NCI-H2107 (cell line): ENCODE data around the gene MARF1.
"Not testable (repeated sequence)": the region's sequence is repeated elsewhere in the genome, so short reads cannot be mapped to it uniquely, and the experiment has no call there.

Source experiments
- DNase-seq: peaks from one replicate; lab custom pipeline; 2025; lab: John Stamatoyannopoulos, UW

Gene MARF1

DNA sequence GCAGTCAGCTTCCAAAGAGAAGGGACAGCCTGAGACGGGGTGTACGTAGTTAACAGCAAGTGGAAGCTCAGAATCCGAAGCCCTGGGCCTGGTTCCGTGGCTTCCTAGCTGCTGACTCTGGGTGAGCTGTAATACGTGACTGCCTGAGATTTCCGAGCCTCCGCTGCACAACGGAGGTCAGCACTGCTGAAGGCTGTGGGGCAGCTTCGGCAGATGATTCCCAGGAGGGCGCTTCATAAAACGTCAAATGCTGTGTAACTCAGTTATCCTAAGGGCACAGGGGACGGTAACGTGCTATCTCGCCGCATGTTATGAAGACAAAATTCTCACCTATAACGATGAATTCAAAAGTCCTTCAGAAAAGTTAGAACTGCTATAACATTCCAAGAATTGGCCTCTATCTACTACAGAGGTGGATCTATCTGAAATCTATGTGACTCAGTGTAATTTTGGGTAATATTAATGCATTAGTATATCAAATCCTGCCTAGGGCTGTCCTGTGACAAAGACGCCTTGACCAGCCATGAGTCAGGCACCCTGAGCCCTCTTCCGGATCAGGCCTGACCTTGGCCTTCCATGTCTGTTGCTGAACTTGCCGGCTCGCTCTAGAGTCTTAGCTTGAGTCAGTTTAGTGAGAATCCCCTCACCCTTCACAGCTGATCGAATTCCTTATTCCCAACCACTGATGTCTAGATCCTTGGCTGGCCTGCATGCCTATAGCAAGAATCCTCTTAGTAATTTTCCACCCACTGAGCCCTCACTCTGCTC, 43.5 kb downstream of the MARF1 start:
- DNase-seq = no peak

DNA sequence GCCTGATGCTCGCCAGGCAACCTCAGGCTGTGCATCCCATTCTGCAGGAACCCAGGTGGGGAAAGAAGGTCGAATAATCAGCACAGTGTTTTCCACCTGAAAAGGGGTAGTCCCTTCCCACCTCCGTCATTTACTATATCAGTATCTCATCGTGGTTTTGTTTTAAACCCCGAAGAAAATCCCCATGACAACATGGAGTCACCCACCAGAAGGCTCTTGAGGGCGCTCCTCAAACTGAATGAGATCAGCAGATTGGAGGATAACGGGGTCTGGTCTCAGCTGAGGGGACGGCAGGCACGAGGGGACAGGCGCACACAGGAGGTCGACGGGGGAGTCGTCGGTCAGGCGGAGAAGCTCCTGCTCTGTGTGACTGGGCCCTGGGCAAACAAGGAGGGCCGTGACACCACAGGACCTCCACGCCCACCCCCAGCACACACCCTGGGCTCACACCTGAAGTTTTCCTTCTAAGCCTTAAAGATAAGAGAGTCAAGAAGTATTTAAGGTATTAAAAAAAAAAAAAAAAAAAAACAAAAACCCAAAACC, 44.2 kb downstream of the MARF1 start:
- no peak for DNase-seq

DNA sequence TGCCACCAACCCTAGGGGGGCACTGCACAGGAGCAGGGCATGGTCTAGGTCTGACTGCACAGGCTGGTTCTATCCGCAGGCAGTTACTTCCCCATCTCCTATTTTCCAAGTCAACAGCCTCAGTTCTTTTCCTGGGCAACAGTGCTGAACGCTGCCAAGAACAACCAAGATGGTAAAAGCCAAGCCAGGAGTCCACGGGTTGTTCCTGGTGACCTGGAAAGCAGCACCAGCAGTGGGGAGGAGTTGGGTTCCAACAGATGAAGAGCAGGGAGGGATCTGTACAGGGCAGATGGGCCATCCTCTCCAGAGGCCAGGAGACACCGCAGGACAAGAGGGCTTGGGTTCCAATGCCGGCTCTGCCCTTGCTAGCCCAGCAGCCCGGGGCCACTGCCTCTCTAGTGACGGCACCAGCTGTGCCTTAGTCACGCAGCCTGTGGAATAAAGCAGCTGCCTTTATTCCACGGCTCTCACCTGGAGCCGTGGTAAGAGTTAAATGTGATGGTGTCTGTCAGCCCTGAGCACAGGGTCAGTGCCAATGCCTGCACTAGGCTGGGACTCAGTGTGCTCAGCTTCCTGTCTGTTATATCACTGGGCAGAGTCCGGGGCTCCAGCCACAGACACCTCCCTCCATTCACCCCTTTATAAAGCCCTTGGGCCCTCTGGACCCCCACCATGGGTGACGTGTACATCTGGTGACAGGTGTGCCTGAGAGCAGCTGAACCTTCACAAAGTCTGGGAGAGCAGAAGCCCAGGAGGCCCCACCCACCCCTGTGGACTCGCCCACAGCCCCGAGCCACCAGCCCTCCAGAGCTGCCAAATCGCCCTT, 44.9 kb downstream of the MARF1 start:
- no peak for DNase-seq

DNA sequence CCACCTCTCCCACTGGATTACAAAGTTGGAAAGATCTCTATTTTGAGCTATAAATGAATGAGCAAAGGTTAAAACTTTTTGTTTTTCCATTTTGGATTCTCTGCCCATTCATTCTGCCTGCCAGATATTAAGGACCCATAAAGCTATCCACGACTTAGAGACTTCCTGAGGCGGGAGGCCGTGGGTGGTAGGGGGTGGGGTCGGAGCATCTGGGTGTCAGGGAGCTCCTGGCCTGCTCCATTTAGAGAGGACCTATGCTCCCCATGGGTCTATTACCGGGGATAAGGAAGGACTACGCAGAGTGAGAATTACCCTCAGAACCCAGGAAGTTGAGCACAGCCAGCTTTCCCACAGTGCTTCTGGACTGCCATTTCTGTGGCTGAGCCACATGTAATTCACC, 45.8 kb downstream of the MARF1 start:
- no peak for DNase-seq

DNA sequence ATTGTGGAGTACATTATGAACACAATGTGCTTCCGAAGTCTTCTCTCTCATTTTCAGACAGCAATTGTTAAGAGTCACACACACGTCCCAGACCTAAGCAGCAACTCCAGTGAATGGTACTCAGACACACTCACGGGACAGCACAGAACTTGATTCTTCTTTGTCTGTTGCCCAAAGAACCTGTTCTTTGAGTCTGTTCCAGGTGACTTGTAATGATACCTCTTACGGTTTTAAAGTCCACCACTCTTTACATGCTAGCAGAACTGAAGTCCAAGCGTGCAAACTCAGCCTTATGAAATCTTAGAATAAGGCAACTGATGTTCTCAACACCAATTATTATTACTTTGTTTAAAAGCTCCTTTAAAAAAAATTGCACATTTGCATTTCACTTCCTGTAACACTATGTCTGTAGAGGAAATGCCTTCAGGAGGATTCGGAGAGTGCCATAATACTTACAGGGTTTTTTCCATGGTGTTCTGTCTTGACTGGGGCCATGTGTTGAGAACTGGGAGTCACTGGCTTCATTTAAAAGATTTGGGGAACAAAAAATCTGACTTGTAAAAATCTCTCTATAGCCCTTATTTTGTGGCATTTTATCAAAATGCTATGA, 48.1 kb downstream of the MARF1 start:
- DNase-seq = no peak

DNA sequence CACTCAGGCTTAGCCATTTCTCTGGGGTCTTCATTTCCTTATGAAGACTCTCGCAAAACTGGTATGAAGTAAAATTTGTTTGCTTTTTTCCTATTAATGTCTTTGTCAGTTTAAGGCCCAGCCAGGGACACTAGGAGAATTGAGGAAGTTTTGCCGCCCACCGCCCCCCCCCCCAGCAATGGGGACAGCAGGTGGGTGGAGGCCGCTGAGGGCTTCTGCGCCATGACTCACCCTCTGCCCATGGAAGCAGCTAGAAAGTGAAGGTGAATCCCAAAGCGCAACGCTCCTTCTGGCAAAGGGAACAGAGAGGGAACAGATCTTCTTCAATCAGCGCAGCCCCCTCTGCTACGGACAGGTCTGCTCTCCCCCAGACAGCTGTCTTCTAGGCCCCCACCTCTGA, 49.7 kb downstream of the MARF1 start:
- DNase-seq = no peak

DNA sequence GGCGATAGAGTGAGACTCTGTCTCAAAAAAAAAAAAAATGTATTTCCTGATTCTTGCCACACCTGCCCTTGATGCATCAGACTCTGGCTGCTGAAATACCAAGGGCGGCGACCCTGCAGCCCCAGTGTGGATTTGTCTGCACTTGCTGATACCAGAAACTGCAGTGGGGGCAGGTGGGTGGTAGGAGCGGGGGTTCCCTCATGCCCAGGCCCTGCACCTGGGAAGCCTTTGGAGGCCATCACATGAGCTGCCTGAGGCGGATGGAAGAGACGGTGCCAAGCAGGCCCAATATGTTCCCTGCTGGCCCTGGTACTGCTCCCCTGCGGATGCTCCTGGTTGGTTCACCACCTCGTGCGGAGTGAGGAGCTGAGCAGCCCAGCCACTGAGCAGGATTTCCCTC, 50.6 kb downstream of the MARF1 start:
- no peak for DNase-seq

DNA sequence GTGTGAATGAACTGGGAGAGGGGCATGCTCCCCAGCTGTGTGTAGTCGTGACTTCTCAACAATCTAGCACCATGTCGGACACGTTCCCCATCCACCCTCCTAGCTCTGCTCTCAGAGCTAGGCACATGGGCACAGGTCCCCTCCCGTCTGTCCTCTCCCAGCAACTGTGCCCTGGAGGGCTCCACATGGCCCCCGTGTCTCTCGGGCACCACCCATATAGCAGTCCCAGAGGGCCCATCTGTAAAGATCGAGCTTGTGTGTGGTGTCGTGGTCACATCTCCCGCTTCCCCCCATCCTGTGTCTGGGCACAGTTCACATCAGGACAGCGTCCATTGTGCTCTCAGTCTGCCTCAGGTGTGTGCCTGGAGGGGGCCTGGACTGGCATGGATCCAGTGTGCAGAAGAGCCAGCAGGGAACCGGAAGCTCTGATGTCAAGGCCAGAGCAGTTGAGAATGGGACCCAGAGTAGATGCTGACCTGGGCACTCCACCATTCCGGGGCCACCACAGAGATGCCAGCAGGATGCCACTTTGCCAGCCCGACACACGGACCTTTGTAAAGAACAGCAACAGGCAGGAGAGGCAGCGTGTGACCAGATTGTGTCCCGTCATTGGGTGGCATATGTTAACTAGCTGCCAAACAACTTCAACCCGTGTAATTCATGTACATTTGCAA, 55.7 kb downstream of the MARF1 start:
- DNase-seq = no peak

DNA sequence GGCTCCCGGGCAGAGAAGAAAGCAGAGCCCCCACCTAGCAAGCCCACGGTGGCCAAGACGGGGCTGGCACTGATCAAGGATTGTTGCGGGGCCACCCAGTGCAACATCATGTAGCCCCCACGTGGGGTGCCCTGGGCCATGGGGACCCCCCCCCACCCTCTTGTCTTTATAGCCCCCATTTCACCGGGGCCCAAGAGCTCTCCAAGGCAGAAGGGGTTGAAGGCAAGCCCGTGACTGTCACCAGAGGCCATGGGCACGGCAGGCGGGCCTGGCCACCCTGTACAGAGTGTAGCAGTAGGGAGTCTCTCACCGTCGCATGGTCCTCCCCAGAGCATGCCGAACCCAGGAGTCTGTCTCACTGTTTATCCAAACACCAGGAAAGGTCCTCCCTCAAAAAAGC, 56.2 kb downstream of the MARF1 start:
- no peak for DNase-seq

DNA sequence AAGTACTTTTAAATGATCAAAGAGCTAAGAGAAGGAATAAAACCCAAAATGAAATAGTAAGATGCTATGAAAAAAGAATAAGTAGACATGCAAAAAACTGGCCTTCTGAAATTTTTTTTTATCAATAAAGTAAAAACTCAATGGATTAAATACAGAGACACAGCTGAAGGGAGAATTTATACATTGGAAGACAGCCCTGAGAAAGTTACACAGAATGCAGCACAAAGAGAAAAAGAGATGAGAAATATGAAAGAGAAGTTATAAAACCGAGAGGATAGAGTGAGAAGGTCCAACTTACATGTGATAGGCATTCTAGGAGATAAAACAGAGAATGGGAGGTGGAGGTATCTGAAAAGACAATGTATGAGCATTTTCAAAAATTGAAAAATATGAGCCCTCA, 57.0 kb downstream of the MARF1 start:
- no peak for DNase-seq

DNA sequence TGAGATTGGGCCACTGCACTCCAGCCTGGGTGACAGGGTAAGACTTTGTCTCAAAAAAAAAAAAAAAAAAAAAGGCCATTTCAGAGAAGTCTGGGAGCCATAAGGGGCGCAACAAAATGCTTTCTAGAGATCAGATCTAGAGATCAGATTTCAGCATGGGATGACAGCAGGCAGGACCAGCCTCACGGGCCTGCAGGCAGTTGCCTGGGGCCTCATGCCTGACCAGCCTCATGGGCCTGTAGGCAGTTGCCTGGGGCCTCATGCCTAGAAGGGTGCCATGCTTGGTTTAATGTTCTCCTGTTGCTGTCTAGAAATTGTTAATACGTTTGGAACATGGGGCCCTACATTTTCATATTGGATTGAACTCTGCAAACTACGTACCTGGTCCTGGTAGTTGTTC, 59.4 kb downstream of the MARF1 start:
- DNase-seq = no peak

DNA sequence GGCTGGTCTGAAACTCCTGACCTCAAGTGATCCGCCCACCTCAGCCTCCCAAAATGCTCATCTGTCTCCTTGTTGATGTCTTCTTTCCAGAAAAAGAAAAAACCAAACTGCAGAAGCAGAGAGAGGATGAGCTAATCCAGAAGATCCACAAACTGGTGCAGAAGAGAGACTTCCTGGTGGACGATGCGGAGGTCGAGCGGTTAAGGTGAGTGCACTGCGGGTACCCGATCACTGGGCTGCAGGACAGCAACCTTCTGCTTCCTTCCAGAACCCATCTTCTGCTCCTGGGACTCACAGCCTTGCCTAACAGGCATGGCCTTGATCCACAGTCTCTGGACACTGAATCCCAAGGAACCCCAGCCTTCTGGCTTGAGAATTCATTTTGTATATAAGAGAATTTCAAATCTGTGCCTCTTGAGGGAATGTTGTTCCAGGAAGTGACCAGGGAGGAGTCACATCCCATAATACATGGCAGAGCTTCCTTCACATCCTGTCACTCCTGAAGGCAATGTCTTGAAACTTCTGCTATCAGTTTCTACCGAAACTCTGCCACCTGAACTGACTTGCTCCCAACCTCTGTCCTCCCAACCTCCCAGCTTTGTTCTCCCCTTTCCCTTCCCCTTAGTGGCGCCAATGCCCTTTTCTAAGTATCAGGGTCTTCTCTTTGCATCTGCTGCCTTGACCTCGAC, 61.7 kb downstream of the MARF1 start:
- no peak for DNase-seq

DNA sequence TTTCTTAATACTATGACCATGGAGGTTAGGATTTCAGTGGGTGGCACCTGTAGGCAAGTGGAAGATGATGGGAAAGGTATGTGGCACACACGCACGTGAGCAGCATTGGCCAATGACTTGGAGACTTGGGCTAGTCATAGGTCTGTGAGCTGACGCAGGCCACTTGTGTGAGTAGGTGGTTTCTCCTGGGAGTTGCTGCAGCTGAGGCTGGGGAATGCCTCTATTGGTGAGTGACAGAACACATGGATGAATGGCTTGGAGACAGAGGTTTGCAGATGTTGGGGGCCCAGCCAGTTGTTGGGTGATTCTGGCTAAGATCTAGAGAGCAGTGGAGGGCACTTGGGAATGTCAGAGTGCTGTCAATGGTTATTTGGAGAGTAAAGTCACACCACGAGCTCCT, 64.1 kb downstream of the MARF1 start:
- no peak for DNase-seq

DNA sequence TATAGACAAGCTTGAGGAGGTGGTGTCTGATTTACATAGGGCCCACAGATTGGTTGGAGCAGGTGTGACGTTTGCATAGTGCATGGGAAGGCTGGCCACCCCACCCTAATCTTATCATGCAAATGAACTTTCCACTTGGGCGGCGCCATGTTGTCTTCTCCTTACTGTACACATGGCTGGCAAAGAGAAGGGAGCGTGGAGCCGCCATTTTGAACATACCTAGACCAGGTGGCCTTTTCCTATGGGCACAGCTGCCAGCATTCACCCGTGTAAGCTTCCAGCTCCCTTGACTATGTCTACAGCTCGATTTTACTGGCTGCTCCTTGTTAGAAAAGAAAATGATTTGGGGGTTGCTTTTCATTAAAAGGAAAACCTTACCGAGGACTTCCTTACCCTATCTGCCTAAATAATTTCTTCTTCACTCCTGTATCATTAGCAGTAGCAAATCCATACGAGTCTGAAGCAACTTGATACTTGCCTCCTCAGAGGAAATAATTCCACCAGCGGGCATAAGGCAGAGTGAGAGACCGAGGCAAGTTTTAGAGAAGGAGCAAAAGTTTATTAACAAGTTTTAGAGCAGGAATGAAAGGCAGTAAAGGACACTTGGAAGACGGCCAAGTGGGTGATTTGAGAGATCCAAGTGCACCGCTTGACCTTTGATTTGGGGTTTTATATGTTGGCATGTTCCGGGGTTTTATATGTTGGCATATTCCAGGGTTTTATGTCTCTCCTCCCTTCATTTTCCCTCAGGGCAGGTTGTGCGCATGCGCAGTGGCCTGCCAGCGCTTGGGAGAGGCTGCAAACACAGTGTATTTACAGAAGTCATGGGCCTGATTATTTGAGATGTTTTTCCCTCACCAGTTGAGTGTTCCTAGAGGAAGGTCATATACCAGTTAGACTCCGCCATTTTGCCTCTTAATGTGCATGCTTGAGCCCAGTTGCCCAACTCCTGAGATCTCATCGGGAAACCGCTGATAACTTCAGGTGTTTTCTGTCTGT, 65.7 kb downstream of the MARF1 start:
- DNase-seq = no peak

DNA sequence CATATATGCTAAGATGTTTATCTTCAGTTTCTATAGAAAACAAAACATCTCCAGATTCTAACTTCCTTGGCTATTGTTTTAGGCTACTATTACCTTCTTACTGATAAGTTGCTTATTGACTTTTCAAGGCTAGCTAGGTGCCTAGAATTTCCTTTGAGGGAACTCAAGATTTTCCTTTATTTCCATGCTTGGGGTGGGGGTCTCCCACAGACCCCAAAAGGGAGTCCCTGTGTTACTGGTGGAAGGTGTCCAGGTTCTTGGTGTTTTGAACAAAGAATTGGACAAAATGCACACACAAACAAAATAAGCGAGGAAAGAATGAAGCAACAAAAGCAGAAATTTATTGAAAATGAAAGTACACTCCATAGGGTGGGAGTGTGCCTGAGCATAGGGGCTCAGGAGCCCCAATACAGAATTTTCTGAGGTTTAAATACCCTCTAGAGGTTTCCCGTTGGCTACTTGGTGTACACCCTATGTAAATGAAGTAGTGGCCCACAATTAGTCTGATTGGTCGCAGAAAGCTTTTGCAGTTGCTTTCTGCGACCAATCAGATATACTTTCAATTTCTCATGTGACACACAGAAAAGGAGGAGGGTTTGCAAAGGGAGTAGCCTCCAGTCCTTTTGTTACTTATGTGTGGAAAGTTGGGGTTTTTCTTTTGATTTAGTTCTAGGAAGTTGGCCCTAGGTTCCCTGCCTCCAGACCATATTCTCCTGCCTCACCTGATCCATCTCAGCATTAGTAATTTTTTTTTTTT, 67.5 kb downstream of the MARF1 start:
- DNase-seq = no peak

DNA sequence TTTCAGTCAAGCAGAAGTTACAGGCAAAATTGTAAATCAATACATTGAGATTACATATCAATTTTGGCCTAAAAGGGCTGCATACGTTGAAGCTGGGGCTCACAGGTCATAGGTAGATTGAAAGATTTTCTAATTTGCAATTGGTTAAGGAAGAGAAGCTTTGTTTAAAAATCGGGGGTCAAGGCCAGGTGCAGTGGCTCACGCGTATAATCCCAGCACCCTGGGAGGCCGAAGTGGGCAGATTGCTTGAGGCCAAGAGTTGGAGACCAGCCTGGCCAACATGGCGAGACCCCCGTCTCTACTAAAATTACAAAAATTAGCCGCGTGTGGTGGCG, 68.4 kb downstream of the MARF1 start:
- DNase-seq = no peak

DNA sequence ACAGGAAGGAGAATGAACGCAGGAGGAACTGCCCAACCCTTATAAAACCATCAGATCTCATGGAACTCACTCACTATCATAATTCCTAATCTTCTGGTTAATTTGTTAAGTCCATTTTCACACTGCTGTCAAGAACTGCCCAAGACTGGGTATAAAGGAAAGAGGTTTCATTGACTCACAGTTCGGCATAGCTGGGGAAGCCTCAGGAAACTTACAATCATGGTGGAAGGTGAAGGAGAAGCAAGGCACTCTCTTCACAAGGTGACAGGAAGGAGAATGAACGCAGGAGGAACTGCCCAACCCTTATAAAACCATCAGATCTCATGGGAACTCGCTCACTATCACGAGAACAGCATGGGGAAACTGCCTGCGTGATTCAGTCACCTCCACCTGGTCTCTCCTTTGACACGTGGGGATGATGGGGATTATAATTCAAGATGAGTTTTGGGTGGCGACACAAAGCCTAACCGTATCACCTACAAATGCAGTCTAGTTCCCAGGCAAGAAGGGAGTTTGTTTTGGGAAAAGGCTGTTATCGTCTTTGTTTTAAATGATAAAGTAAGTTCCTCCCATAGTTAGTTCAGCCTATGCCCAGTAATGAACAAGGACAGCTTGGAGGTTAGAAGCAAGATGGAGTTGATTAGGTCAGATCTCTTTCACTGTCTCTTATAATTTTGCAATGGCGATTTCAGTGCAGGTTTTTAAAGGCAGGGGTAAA, 68.9 kb downstream of the MARF1 start:
- DNase-seq = not testable (repeated sequence)

DNA sequence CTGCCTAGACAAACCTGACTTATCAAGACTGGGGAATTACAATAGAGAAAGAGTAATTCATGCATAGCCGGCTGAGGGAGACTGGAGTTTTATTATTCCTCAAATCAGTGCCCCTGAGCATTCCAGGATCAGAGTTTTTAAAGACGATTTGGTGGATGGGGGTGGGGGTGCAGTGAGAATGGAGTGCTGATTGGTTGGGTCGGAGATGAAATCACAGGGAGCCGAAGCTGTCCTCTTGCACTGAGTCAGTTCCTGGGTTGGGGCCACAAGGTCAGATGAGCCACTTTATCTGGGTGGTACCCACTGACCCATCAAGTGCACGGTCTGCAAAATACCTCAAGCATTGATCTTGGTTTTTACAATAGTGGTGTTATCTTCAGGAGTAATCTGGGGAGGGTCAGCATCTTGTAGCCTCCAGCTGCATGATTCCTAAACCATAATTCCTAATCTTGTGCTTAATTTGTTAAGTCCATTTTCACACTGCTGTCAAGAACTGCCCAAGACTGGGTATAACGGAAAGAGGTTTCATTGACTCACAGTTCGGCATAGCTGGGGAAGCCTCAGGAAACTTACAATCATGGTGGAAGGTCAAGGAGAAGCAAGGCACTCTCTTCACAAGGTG, 69.6 kb downstream of the MARF1 start:
- DNase-seq = no peak
